GM23248 (cell line): Measurements from ENCODE around the gene PLEKHG4. TPM values are rescaled to one million over a fixed set of nuclear protein-coding genes. Genes with fewer than 3 reads are reported as not detected.

Source experiments
- DNase-seq: peaks from one replicate; pipeline ENCODE4 v3.0.0-alpha.2; 2015
- H2AFZ ChIP-seq: fragments of 200-600 bp; sonication (generic); 2 replicates; pipeline ENCODE4 v1.6.1; 2016; ENCODE audit warnings: antibody characterized with exemption
- H3F3A ChIP-seq: fragments of 200-600 bp; sonication (generic); 2 replicates; pipeline ENCODE4 v1.6.1; 2016; ENCODE audit warnings: mild to moderate bottlenecking, antibody characterized with exemption, mixed run types; ENCODE audit not compliant: insufficient read depth
- H3K27ac ChIP-seq: fragments of 200-600 bp; sonication (generic); 2 replicates; pipeline ENCODE4 v1.5.1; 2016; ENCODE audit warnings: mild to moderate bottlenecking
- H3K27me3 ChIP-seq: fragments of 200-600 bp; sonication (generic); replicated peaks from 2 replicates; pipeline ENCODE4 v1.6.1; 2016; ENCODE audit warnings: mild to moderate bottlenecking; ENCODE audit not compliant: insufficient read depth
- H3K36me3 ChIP-seq: fragments of 200-600 bp; sonication (generic); 2 replicates; pipeline ENCODE4 v1.6.1; 2016; ENCODE audit warnings: low read depth, mild to moderate bottlenecking
- H3K4me1 ChIP-seq: fragments of 200-600 bp; sonication (generic); 2 replicates; pipeline ENCODE4 v1.6.1; 2016; ENCODE audit warnings: mild to moderate bottlenecking; ENCODE audit not compliant: insufficient read depth
- H3K4me2 ChIP-seq: fragments of 200-600 bp; sonication (generic); one replicate; pipeline ENCODE4 v1.6.1; 2016; ENCODE audit warnings: mild to moderate bottlenecking; ENCODE audit not compliant: unreplicated experiment
- H3K4me3 ChIP-seq: fragments of 200-600 bp; sonication (generic); 2 replicates; pipeline ENCODE4 v1.5.1; 2016; ENCODE audit warnings: mild to moderate bottlenecking
- H3K79me2 ChIP-seq: fragments of 200-600 bp; sonication (generic); 2 replicates; pipeline ENCODE4 v1.6.1; 2016; ENCODE audit warnings: mild to moderate bottlenecking; ENCODE audit not compliant: insufficient read depth
- H3K9ac ChIP-seq: fragments of 200-600 bp; sonication (generic); 2 replicates; pipeline ENCODE4 v1.6.1; 2016; ENCODE audit warnings: mild to moderate bottlenecking
- H3K9me2 ChIP-seq: fragments of 200-600 bp; sonication (generic); 2 replicates; pipeline ENCODE4 v1.6.1; 2016; ENCODE audit warnings: mixed run types, mild to moderate bottlenecking, moderate library complexity; ENCODE audit not compliant: insufficient read depth
- H3K9me3 ChIP-seq: fragments of 200-600 bp; sonication (generic); one replicate; pipeline ENCODE4 v1.6.1; 2017; ENCODE audit warnings: low read depth
- H4K20me1 ChIP-seq: fragments of 200-600 bp; sonication (generic); 2 replicates; pipeline ENCODE4 v1.6.0; 2016; ENCODE audit not compliant: insufficient read depth
- EZH2 ChIP-seq: fragments of 200-600 bp; sonication (generic); IDR thresholded peaks from 2 replicates; pipeline ENCODE4 v1.6.1; 2018; ENCODE audit warnings: antibody characterized with exemption, mild to moderate bottlenecking; ENCODE audit not compliant: insufficient read depth, poor library complexity, severe bottlenecking
- EZH2phosphoT487 ChIP-seq: fragments of 200-600 bp; sonication (generic); IDR thresholded peaks from 2 replicates; pipeline ENCODE4 v1.6.1; 2018; ENCODE audit warnings: antibody characterized with exemption, moderate library complexity, mild to moderate bottlenecking, low read depth; ENCODE audit not compliant: insufficient read depth
- WGBS, 2 experiments: methylation state at CpG; one replicate each; pipeline ENCODE4 v1.1.6; 2015 to 2017; ENCODE audit warnings: low lambda C conversion rate in 2 of 2, low coverage in 1 of 2; ENCODE audit errors: missing lambda C conversion rate in 2 of 2; 5-methylcytosine and 5-hydroxymethylcytosine counted together
- in situ Hi-C: fragments of 300-500 bp; cut with MboI; formaldehyde crosslinking; loops from 2 replicates; pipeline ENCODE4 v1.15.0; 2020
- polyA plus RNA-seq: library from polyadenylated mRNA; unstranded; fragments of >200 nt; fragmentation: Nextera tagmentation; extraction: Ambion mirVana; gene quantifications from 2 replicates; pipeline ENCODE4 v1.2.1, GENCODE V29; 2016
- total RNA-seq: library from RNA; depleted of rRNA; stranded (reverse); fragments of >200 nt; shearing (Covaris generic); gene quantifications from 2 replicates; pipeline ENCODE4 v1.2.3, GENCODE V29; 2014

PLEKHG4 gene
- total and polyA plus RNA-seq, 2 experiments from 2014 or later = 12.5 to 24.2 TPM

DNA sequence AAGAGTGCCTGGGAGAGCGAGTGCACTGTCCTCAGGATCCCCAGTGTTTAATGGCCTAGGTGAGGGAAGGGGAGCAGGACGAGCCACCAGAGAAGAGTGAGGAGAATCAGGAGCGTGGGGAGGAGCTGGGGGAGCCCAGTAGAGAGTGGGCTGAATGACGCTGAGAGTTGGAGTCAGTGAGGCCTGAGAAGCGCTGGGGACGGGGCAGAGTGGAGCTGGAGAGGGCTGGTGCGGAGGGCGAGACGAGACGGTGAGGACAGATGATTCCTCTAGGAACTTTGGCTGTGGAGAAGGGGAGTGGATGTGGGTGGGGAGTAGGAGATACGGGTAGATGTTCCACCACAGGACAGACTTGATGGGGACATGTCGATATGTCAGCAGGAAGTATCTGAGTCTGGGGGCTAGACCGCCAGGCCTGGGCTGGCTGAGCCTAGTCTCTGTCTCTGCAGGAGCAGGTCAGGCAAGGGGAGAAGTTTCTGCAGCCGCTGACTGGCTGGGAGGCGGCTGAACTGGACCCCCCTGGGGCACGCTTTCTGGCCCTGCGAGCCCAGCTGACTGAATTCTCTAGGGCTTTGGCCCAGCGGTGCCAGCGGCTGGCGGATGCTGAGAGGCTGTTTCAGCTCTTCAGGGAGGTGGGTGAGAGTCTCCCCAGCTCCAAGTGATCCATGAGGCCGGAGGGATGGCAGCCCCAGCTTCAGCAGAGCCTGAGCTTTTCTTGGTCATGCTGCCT lies 4.7 kb downstream of the PLEKHG4 start:
- Histone ChIP-seq H2AFZ (no peak overlapping the region), H3K9me3 (no peaks in the 10 kb centered on the region), H3K27ac (no peak overlapping the region), H3K27me3 (no peaks in the 10 kb centered on the region), H3K4me2 (no peak overlapping the region), H3K79me2 (no peaks in the 10 kb centered on the region), H3K36me3 (no peaks in the 10 kb centered on the region), H3K9ac (no peak overlapping the region), H3F3A (no peaks in the 10 kb centered on the region; the same call in 1 of the 2 replicates), H3K4me1 (0 out of 2 replicates have a peak, but pooled peaks cover under 1% of the 10 kb centered on the region), H4K20me1 (no peaks in the 10 kb centered on the region), H3K4me3 (no peak overlapping the region), H3K9me2 (no peaks in the 10 kb centered on the region)
- in situ Hi-C loops = no loop called here
- no peak for TF ChIP-seq EZH2phosphoT487
- TF ChIP-seq EZH2 = no peak
- WGBS, 2 experiments = 92 to 94% methylated on average over 21 of the region's 21 CpGs
- DNase-seq = no peak

DNA sequence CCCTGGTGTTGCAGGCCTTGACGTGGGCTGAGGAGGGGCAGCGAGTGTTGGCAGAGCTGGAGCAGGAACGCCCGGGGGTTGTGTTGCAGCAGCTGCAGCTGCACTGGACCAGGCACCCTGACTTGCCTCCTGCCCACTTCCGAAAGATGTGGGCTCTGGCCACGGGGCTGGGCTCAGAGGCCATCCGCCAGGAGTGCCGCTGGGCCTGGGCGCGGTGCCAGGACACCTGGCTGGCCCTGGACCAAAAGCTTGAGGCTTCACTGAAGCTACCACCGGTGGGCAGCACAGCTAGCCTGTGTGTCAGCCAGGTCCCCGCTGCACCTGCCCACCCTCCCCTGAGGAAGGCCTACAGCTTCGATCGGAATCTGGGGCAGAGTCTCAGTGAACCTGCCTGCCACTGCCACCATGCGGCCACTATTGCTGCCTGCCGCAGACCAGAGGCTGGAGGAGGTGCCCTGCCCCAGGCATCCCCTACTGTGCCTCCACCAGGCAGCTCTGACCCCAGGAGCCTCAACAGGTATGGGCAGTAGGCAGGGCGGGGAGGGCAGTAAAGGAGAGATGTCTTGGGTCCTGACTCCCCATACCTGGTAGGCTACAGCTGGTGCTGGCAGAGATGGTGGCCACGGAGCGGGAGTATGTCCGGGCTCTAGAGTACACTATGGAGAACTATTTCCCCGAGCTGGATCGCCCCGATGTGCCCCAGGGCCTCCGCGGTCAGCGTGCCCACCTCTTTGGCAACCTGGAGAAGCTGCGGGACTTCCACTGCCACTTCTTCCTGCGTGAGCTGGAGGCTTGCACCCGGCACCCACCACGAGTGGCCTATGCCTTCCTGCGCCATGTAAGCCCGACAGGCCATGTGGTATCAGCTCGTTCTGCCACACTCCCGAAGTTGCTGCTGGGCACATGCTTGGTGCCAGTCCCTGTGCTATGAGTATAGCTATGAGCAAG lies 5.6 kb downstream of the PLEKHG4 start:
- Histone ChIP-seq H4K20me1 (no peaks in the 10 kb centered on the region), H3K27me3 (no peaks in the 10 kb centered on the region), H3K4me1 (no peaks in the 10 kb centered on the region), H3K36me3 (no peaks in the 10 kb centered on the region), H3K4me2 (no peak overlapping the region), H3K9ac (no peak overlapping the region), H3F3A (no peaks in the 10 kb centered on the region), H3K9me3 (no peaks in the 10 kb centered on the region), H2AFZ (no peak overlapping the region), H3K79me2 (no peaks in the 10 kb centered on the region), H3K27ac (no peak overlapping the region), H3K4me3 (no peak overlapping the region), H3K9me2 (no peaks in the 10 kb centered on the region)
- DNase-seq = peak; percentile 32
- TF ChIP-seq EZH2 (no peak), EZH2phosphoT487 (no peak)
- WGBS, 2 experiments = 86 to 88% methylated on average over 31 to 34 of the region's 34 CpGs
- in situ Hi-C loops = no loop called here

DNA sequence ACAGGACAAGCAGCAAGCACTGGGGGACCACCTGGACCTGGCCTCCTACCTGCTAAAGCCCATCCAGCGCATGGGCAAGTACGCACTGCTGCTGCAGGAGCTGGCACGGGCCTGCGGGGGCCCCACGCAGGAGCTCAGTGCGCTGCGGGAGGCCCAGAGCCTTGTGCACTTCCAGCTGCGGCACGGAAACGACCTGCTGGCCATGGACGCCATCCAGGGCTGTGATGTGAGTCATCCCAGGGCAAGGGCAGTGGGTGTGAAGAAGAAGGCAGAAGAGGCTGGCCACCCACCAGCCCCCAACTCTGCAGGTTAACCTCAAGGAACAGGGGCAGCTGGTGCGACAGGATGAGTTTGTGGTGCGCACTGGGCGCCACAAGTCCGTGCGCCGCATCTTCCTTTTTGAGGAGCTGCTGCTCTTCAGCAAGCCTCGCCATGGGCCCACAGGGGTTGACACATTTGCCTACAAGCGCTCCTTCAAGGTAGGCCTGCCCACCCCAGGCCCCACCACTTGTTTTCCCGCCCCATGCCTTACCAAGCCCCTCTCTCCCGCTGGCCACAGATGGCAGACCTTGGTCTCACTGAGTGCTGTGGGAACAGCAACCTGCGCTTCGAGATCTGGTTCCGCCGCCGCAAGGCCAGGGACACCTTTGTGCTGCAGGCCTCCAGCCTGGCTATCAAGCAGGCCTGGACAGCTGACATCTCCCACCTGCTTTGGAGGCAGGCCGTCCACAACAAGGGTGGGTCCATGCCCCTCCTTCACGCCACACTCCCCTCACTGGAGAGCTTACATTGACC lies 7.3 kb downstream of the PLEKHG4 start:
- Histone ChIP-seq H2AFZ (no peak overlapping the region), H4K20me1 (no peaks in the 10 kb centered on the region), H3K27ac (no peak overlapping the region), H3K4me3 (no peak overlapping the region), H3K4me1 (no peaks in the 10 kb centered on the region), H3F3A (no peaks in the 10 kb centered on the region), H3K9me2 (no peaks in the 10 kb centered on the region), H3K36me3 (no peaks in the 10 kb centered on the region), H3K9me3 (no peaks in the 10 kb centered on the region), H3K27me3 (no peaks in the 10 kb centered on the region), H3K4me2 (no peak overlapping the region), H3K9ac (no peak overlapping the region), H3K79me2 (no peaks in the 10 kb centered on the region)
- TF ChIP-seq EZH2phosphoT487 (no peak), EZH2 (no peak)
- in situ Hi-C loops = no loop called here
- no peak for DNase-seq
- 97 to 98% methylated on average over 28 of the region's 28 CpGs for WGBS, 2 experiments

DNA sequence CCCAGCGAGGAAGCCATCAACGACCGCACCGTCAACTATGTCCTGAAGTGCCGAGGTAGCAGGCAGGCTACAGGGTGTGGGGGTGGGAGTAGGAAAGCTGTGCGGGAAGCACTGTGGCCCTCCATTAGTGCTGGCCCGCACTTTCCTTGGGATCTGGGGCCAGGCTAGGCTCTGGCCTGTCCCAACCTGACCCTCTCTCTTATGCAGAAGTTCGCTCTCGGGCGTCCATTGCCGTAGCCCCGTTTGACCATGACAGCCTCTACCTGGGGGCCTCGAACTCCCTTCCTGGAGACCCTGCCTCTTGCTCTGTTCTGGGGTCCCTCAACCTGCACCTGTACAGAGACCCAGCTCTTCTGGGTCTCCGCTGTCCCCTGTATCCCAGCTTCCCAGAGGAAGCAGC lies 8.6 kb downstream of the PLEKHG4 start:
- DNase-seq = no peak
- Histone ChIP-seq H3K9me3 (no peaks in the 10 kb centered on the region), H3K9ac (no peak overlapping the region), H3K79me2 (no peaks in the 10 kb centered on the region), H3K4me1 (no peaks in the 10 kb centered on the region), H3F3A (no peaks in the 10 kb centered on the region), H3K27ac (no peak overlapping the region), H3K4me3 (no peak overlapping the region), H3K36me3 (no peaks in the 10 kb centered on the region), H3K27me3 (no peaks in the 10 kb centered on the region), H4K20me1 (no peaks in the 10 kb centered on the region), H3K9me2 (no peaks in the 10 kb centered on the region), H2AFZ (no peak overlapping the region), H3K4me2 (no peak overlapping the region)
- 91 to 96% methylated on average over 14 of the region's 14 CpGs for WGBS, 2 experiments
- in situ Hi-C loops = no loop called here
- TF ChIP-seq EZH2 = no peak
